ENCODE data around the gene FAM78B.
A peak's percentile ranks its signal among the peaks of the same experiment; 100 is the strongest.

Gene FAM78B

GRCh38 chr1:166166698-166167571, at the start of gene FAM78B:
Gene FAM78B, minus strand, starts transcription at chr1:166167001. Its CDS starts 753 bp downstream, at chr1:166166248.
- peak; percentile 40 to 45 for DNase-seq (ENCODE audit: low read depth in 2 of 2)

GRCh38 chr1:166202546-166202945, 35.7 kb upstream of the FAM78B start:
- DNase-seq (ENCODE audit: low read depth in 2 of 2), result no peak

GRCh38 chr1:166200743-166201142, 33.9 kb upstream of the FAM78B start:
- no peak for DNase-seq (ENCODE audit: low read depth in 2 of 2)

GRCh38 chr1:166197597-166197996, 30.8 kb upstream of the FAM78B start:
- DNase-seq (ENCODE audit: low read depth in 2 of 2), result no peak

GRCh38 chr1:166197141-166197540, 30.3 kb upstream of the FAM78B start:
- DNase-seq (ENCODE audit: low read depth in 2 of 2), result no peak

- no peak for DNase-seq (ENCODE audit: low read depth in 2 of 2)
These were observed 26.4 kb upstream of the FAM78B start for GRCh38 chr1:166193057-166193698.

- DNase-seq (ENCODE audit: low read depth in 2 of 2), result no peak
These were observed 23.6 kb upstream of the FAM78B start for GRCh38 chr1:166190400-166190799.

- no peak for DNase-seq (ENCODE audit: low read depth in 2 of 2)
These were observed 22.3 kb upstream of the FAM78B start for GRCh38 chr1:166189126-166189525.

- DNase-seq (ENCODE audit: low read depth in 2 of 2), result no peak
These were observed 18.7 kb upstream of the FAM78B start for GRCh38 chr1:166185526-166185925.

- no peak for DNase-seq (ENCODE audit: low read depth in 2 of 2)
These were observed 18.1 kb upstream of the FAM78B start for GRCh38 chr1:166184897-166185296.

GRCh38 chr1:166184012-166184411, 17.2 kb upstream of the FAM78B start:
- no peak for DNase-seq (ENCODE audit: low read depth in 2 of 2)

GRCh38 chr1:166182281-166182680, 15.5 kb upstream of the FAM78B start:
- no peak for DNase-seq (ENCODE audit: low read depth in 2 of 2)

GRCh38 chr1:166176416-166176815, 9.6 kb upstream of the FAM78B start:
- no peak for DNase-seq (ENCODE audit: low read depth in 2 of 2)

GRCh38 chr1:166175032-166175431, 8.2 kb upstream of the FAM78B start:
- DNase-seq (ENCODE audit: low read depth in 2 of 2), result no peak

GRCh38 chr1:166174108-166174507, 7.3 kb upstream of the FAM78B start:
- no peak for DNase-seq (ENCODE audit: low read depth in 2 of 2)

- DNase-seq (ENCODE audit: low read depth in 2 of 2), result no peak
These were observed 5.3 kb upstream of the FAM78B start for GRCh38 chr1:166172106-166172505.

GRCh38 chr1:166170726-166171125, 3.9 kb upstream of the FAM78B start:
- no peak for DNase-seq (ENCODE audit: low read depth in 2 of 2)

GRCh38 chr1:166170075-166170474, 3.3 kb upstream of the FAM78B start:
- no peak for DNase-seq (ENCODE audit: low read depth in 2 of 2)

GRCh38 chr1:166169182-166169581, 2.4 kb upstream of the FAM78B start:
- DNase-seq (ENCODE audit: low read depth in 2 of 2), result no peak

GRCh38 chr1:166167572-166167925, 748 bp upstream of the FAM78B start:
- no peak for DNase-seq (ENCODE audit: low read depth in 2 of 2)

GRCh38 chr1:166166329-166166697, 488 bp downstream of the FAM78B start:
- DNase-seq (ENCODE audit: low read depth in 2 of 2), result no peak

- DNase-seq (ENCODE audit: low read depth in 2 of 2), result no peak
These were observed 1.0 kb downstream of the FAM78B start for GRCh38 chr1:166165661-166166328.

All from stimulated activated CD8-positive, alpha-beta memory T cell treated with anti-CD3 and anti-CD28 coated beads, Interleukin-15, amount 100 ng/mL, for 48 hours (primary cell).